Gastroesophageal sphincter (tissue), 4 donors: Measurements from ENCODE around the gene CNTNAP4. TPM values are rescaled to one million over a fixed set of nuclear protein-coding genes. Genes with fewer than 3 reads are reported as not detected.

Source experiments
- ATAC-seq: fragments of 150-250 bp; one replicate; pipeline ENCODE4 v1.9.1; 2016; ENCODE audit warnings: mild to moderate bottlenecking, moderate library complexity
- H3K27ac ChIP-seq, 4 donors: fragments of 200-600 bp; sonication (generic) in 3 of 4; 1 replicate in 3 of 4; 2 replicates in 1 of 4; pipeline ENCODE4 v1.5.1; 2016 to 2019
- H3K27me3 ChIP-seq: fragments of 200-600 bp; sonication (generic); one replicate; pipeline ENCODE4 v1.5.1; 2019
- H3K36me3 ChIP-seq, 2 donors: fragments of 200-600 bp; sonication (generic); one replicate each; pipeline ENCODE4 v1.5.1; 2019; ENCODE audit warnings: control low read depth in 1 of 2
- H3K4me1 ChIP-seq, 3 donors: fragments of 200-600 bp; sonication (generic); 1 replicate in 2 of 3; 2 replicates in 1 of 3; pipeline ENCODE4 v1.5.1; 2016 to 2019; ENCODE audit warnings: control low read depth in 2 of 3
- H3K4me3 ChIP-seq, 2 donors: fragments of 200-600 bp; sonication (generic); one replicate each; pipeline ENCODE4 v1.5.1; 2019; ENCODE audit warnings: mild to moderate bottlenecking in 1 of 2, moderate library complexity in 1 of 2
- H3K9me3 ChIP-seq, 3 donors: fragments of 200-600 bp; sonication (generic); one replicate each; pipeline ENCODE4 v1.5.1; 2017 to 2019; ENCODE audit warnings: control low read depth in 2 of 3
- EP300 ChIP-seq: sonication (generic); formaldehyde crosslinking; IDR thresholded peaks from one replicate; pipeline ENCODE4 v1.6.1; 2017; ENCODE audit warnings: antibody characterized with exemption, mild to moderate bottlenecking
- POLR2A ChIP-seq, 2 donors: fragments of 450-650 bp; IDR thresholded peaks; one replicate each; pipeline ENCODE4 v1.6.1; 2017; ENCODE audit warnings: antibody characterized with exemption in 2 of 2, mild to moderate bottlenecking in 2 of 2, moderate library complexity in 1 of 2
- POLR2AphosphoS5 ChIP-seq: sonication (generic); formaldehyde crosslinking; IDR thresholded peaks from one replicate; pipeline ENCODE4 v1.6.1; 2017; ENCODE audit warnings: antibody characterized with exemption
- WGBS, 2 donors: methylation state at CpG; one replicate each; pipeline ENCODE4 v1.1.5; 2018; ENCODE audit warnings: low coverage in 1 of 2; 5-methylcytosine and 5-hydroxymethylcytosine counted together
- total RNA-seq, 4 donors: library from RNA; depleted of rRNA; stranded (reverse); fragments of >200 nt; gene quantifications; one replicate each; pipeline ENCODE4 v1.1.0, GENCODE V29; 2016
- TF ChIP-seq, protein P1 (sequence below), 4 experiments: fragments of 200-600 bp in 2 of 4; fragments of 450-650 bp in 2 of 4; sonication (generic) in 1 of 4; IDR thresholded peaks; one replicate each; pipeline ENCODE4 v1.5.1; 2017 to 2019; ENCODE audit warnings: antibody characterized with exemption in 4 of 4, mild to moderate bottlenecking in 2 of 4, moderate library complexity in 2 of 4

Gene CNTNAP4
- total RNA-seq, 4 donors from 2014 or later = 0.13 to 0.94 (median 0.46) TPM

DNA sequence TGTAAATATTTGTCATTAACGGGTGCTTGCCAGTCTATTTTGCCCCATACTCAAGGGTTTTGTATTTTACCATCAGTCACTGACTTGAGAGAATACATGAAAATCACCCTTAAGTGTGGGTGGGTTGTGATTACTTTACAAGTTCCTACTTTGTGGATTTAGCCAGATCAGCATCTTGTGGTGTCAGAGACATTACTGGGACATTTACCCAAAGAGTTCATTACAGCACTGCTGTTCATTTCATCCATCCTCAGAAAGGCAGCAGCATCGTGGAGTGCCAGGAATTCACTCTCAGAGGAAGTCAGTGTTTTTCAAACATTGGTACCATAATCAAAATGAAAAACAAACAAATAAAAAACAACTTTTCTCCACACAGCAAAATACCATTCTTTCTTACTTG lies 110.8 kb downstream of the CNTNAP4 start:
- Histone ChIP-seq H3K9me3 (no peaks in the 10 kb centered on the region), H3K27ac (no peak overlapping the region), H3K27me3 (no peaks in the 10 kb centered on the region), H3K36me3 (no peaks in the 10 kb centered on the region), H3K4me1 (no peaks in the 10 kb centered on the region), H3K4me3 (no peak overlapping the region)
- WGBS, 2 donors = 32 to 65% methylated on average over 2 of the region's 2 CpGs
- ATAC-seq = no peak
- TF ChIP-seq, protein P1, sequence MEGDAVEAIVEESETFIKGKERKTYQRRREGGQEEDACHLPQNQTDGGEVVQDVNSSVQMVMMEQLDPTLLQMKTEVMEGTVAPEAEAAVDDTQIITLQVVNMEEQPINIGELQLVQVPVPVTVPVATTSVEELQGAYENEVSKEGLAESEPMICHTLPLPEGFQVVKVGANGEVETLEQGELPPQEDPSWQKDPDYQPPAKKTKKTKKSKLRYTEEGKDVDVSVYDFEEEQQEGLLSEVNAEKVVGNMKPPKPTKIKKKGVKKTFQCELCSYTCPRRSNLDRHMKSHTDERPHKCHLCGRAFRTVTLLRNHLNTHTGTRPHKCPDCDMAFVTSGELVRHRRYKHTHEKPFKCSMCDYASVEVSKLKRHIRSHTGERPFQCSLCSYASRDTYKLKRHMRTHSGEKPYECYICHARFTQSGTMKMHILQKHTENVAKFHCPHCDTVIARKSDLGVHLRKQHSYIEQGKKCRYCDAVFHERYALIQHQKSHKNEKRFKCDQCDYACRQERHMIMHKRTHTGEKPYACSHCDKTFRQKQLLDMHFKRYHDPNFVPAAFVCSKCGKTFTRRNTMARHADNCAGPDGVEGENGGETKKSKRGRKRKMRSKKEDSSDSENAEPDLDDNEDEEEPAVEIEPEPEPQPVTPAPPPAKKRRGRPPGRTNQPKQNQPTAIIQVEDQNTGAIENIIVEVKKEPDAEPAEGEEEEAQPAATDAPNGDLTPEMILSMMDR (IDR thresholded peaks at IDR 0.05) = no peak
- TF ChIP-seq EP300 (no peak), POLR2A (IDR thresholded peaks at IDR 0.05) (no peak), POLR2AphosphoS5 (no peak)

DNA sequence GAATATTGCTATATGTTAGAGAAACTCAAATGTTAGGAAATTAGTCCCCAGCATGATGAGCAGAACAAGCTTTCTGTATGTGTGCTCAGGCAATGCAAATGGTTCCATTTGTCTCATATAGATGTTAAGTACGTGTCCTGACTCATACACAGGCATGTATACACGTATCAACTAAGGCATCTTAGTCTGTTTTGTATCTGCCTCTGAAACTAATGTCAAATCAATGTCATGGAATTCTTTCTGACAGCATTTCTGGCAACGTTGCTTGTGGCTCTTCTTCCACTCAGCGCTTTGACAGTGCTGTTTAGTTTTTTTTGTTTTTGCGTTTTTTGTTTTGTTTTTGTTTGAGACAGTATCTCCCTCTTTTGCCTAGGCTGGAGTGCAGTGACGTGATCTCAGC lies 111.9 kb downstream of the CNTNAP4 start:
- 75% methylated on average over 6 of the region's 6 CpGs for WGBS, 2 donors
- no peak overlapping the region for H3K27ac ChIP-seq
- H3K27me3 ChIP-seq = no peaks in the 10 kb centered on the region
- H3K9me3 ChIP-seq = no peaks in the 10 kb centered on the region
- no peak for ATAC-seq
- H3K4me3 ChIP-seq = no peak overlapping the region
- H3K36me3 ChIP-seq = no peaks in the 10 kb centered on the region
- TF ChIP-seq EP300 (no peak), POLR2A (IDR thresholded peaks at IDR 0.05) (no peak), POLR2AphosphoS5 (no peak)
- TF ChIP-seq, protein P1 (IDR thresholded peaks at IDR 0.05) = no peak
- H3K4me1 ChIP-seq = no peaks in the 10 kb centered on the region

DNA sequence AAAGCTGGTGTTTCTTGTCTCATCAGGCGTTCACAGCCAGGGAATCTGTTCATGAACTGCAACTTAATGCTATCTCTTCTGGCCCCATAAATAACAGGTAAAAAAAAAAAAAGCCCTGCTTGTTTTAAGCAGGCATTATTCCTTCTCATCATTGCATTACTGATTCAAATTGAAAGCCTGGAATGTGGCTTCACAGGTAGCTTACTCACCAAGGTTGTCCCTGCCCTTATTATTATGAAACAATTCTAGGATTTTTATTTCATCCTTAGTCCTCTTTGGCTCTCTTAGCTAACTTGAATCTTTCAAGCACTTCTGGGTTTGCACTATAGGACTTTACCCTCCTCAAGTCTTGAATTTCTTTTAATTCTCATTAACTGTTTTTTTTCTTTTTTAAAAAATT lies 113.3 kb downstream of the CNTNAP4 start:
- no peak for ATAC-seq
- no peak overlapping the region for H3K27ac ChIP-seq
- TF ChIP-seq POLR2A (IDR thresholded peaks at IDR 0.05) (no peak), POLR2AphosphoS5 (no peak), EP300 (no peak)
- TF ChIP-seq, protein P1 (IDR thresholded peaks at IDR 0.05) = no peak

DNA sequence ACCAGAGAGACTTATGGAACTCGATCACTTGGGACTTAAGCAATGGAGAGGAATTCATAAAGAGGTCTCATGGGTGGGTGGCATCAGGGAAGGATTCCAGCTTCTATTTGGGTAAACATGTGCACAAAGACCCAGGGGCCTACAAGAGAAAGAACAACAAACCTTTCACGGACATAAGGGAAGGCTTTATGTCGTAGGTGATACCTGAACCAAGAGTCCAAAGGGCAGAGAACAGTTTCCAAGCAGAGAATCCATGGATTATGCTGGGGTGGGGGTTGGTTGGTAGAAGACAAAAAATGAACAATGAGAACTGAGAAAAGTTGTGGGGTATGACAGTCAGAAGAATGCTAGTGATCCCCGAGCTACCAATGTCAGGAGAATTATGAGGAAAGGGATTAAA lies 119.8 kb downstream of the CNTNAP4 start:
- TF ChIP-seq POLR2A (IDR thresholded peaks at IDR 0.05) (no peak), POLR2AphosphoS5 (no peak), EP300 (no peak)
- TF ChIP-seq, protein P1 (IDR thresholded peaks at IDR 0.05) = no peak
- Histone ChIP-seq H3K9me3 (no peaks in the 10 kb centered on the region), H3K4me1 (no peaks in the 10 kb centered on the region), H3K36me3 (no peaks in the 10 kb centered on the region), H3K27ac (no peak overlapping the region), H3K27me3 (no peaks in the 10 kb centered on the region), H3K4me3 (no peak overlapping the region)
- WGBS, 2 donors = 60 to 83% methylated on average over 4 of the region's 4 CpGs
- no peak for ATAC-seq

More for the DNA sequence above, 113.3 kb downstream of the CNTNAP4 start:
- Histone ChIP-seq H3K9me3 (no peaks in the 10 kb centered on the region), H3K4me3 (no peak overlapping the region), H3K4me1 (no peaks in the 10 kb centered on the region), H3K27me3 (no peaks in the 10 kb centered on the region), H3K36me3 (no peaks in the 10 kb centered on the region)
- WGBS, 2 donors = 63 to 70% methylated on average over 1 of the region's 1 CpG

DNA sequence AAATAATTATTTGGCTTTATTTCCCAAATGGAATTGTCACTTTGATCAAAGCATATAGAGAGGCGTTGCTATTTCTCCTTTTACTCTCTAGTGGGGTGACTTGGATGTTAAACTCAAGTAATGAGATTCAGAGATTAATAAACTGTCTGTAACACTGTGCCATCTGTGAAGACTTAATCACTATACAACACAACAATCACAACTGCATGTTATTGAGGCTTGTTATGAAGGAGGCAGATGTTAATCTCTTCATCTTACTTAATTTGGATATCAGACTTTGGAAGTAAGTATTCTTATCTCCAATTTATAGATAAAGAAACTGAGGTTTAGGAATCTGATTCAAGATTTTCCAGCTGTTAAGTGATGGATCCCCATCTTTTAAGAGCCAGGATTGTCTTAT lies 132.5 kb downstream of the CNTNAP4 start:
- no peak for ATAC-seq
- peaks cover 0 to 7% (median 0%) of the 10 kb centered on the region in 3 donors for H3K9me3 ChIP-seq
- H3K4me3 ChIP-seq = no peak overlapping the region
- WGBS, 2 donors = 60% methylated on average over 1 of the region's 1 CpG
- no peaks in the 10 kb centered on the region for H3K36me3 ChIP-seq
- H3K27ac ChIP-seq = no peak overlapping the region
- no peaks in the 10 kb centered on the region for H3K27me3 ChIP-seq
- TF ChIP-seq, protein P1 (IDR thresholded peaks at IDR 0.05) = no peak
- no peak for TF ChIP-seq POLR2A (IDR thresholded peaks at IDR 0.05)
- H3K4me1 ChIP-seq = no peaks in the 10 kb centered on the region
